Omental fat pad (tissue), 4 donors: ENCODE measurements around the gene POLA2. TPM values are rescaled to one million over a fixed set of nuclear protein-coding genes. Genes with fewer than 3 reads are reported as not detected.

Source experiments
- ATAC-seq: fragments of 150-250 bp; one replicate; pipeline ENCODE4 v1.9.1; 2016; ENCODE audit warnings: mild to moderate bottlenecking, moderate library complexity; ENCODE audit not compliant: low FRiP score
- DNase-seq: peaks from one replicate; pipeline ENCODE4 v3.0.0-alpha.2; 2019; ENCODE audit warnings: low spot score
- CTCF ChIP-seq, 3 donors: fragments of 450-650 bp; IDR thresholded peaks; one replicate each; pipeline ENCODE4 v1.5.1; 2016 to 2017; ENCODE audit warnings: antibody characterized with exemption in 3 of 3, mild to moderate bottlenecking in 3 of 3, moderate library complexity in 2 of 3
- total RNA-seq, 4 donors: library from RNA; depleted of rRNA; stranded (reverse); fragments of >200 nt; gene quantifications; one replicate each; pipeline ENCODE4 v1.1.0, GENCODE V29; 2016

The POLA2 gene
- total RNA-seq, 4 donors from 2014 or later: 3.5 to 13.7 (median 6.9) TPM

DNA sequence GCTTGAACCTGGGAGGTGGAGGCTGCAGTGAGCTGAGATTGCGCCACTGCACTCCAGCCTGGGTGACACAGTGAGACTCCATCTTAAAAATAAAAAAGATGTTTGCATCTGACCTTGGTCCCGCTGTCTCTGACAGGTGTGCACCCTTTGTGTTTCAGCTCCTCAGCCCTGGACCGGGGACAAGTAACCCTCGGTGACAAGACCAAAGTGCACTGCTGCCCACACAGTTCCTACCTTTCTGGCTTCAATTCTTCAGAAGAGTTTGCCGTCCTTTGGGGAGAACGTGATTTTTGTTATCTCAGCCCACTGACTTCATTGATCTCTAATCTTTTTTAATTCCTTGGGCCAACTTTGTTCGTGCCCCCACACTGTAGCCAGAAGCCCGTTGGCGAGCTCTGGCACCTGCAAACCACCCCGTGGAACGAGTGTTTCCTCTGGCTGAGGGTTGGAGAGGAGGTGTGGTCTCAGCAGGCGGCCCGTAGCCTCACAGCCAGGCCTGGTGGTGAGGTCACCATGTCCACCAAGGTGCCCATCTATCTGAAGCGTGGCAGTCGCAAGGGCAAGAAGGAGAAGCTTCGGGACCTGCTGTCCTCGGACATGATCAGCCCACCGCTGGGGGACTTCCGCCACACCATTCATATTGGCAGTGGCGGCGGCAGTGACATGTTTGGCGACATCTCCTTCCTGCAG, 58.8 kb downstream of the POLA2 start:
- DNase-seq (no peak), ATAC-seq (no peak)
- TF ChIP-seq CTCF (IDR thresholded peaks at IDR 0.05): no peak

GRCh38 chr11:65321076-65321475, 59.3 kb downstream of the POLA2 start:
- TF ChIP-seq CTCF (IDR thresholded peaks at IDR 0.05): no peak
- ATAC-seq: no peak

DNA sequence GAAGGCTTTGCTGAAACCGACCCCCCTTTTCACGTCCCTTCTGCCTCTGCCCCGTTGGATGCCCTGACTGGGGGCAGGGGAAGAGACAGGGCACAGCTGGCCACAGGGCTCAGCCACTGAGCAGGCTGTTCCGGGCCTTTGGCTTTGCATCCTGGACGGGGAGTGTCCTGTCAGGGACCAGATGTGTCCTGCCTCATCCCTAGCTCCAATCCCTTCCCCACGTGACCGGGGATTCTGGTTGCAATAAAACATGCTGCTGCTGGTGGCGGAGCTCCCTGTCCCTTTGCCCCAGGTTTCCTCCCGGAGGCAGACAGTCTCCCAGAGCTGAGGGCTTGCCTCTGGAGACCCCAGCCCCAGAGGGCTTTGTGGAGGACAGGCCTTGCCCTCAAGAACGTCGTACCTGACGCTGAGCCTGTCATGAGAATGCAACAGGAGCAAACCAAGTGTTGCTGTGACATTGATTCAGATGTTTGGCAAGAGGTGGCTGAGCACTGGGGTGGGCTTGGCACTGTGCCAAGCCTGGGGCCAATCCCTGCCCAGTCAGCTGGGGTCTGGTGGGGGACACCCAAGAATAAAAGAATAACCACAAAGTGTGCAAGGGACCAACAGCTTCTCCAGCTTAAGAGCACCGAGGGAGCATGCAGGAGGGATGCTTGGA, 60.2 kb downstream of the POLA2 start:
- DNase-seq (no peak), ATAC-seq (no peak)
- TF ChIP-seq CTCF (IDR thresholded peaks at IDR 0.05): no peak

More at GRCh38 chr11:65321076-65321475, 59.3 kb downstream of the POLA2 start:
- no peak for DNase-seq

GRCh38 chr11:65323813-65324212, 62.1 kb downstream of the POLA2 start:
- DNase-seq (no peak), ATAC-seq (no peak)
- no peak for TF ChIP-seq CTCF (IDR thresholded peaks at IDR 0.05)

GRCh38 chr11:65325435-65325834, 63.7 kb downstream of the POLA2 start:
- DNase-seq: no peak

DNA sequence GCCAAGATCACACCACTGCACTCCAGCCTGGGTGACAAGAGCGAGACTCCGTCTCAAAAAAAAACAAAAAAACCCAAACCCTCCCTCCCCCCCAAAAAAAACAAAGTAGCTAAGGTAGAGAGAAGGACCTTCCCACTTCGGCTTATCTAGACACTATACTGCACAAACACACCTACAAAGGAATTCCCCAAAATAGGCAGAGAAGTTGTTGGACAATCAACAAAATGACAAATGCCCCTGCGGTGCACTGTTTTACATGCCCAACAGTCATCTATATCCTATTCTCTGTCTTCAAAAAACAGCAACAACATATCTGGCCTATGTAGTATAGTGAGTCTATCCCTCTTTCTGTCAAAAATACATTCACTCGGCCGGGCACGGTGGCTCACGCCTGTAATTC, 65.3 kb downstream of the POLA2 start:
- TF ChIP-seq CTCF (IDR thresholded peaks at IDR 0.05): no peak
- no peak for ATAC-seq
- no peak for DNase-seq

More at GRCh38 chr11:65325435-65325834, 63.7 kb downstream of the POLA2 start:
- ATAC-seq: no peak
- TF ChIP-seq CTCF (IDR thresholded peaks at IDR 0.05): no peak

DNA sequence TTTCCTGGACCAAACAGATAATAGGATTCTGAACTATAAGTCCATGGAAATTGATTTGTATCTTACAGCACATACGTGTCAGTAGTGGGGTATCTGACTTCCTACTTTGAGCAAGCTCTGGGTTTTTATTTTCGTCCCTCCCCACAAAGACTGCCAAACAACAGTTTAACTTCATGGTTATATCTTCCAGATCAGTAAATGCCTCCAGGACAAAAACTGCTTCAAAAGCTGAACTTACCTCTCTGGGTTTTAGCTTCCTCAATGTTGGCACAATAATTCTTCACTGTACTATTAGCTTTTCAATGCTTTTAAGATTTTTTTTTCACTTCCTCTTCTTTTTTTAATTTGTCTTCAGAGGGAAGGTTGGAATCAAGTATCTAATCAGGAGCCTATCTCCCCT, 67.7 kb downstream of the POLA2 start:
- TF ChIP-seq CTCF (IDR thresholded peaks at IDR 0.05): no peak
- DNase-seq (no peak), ATAC-seq (no peak)
